ENCODE results near the gene OLFM2.

GRCh38 chr19:9806803-9807202 is 129.5 kb downstream of the OLFM2 start:
- TF ChIP-seq CTCF (IDR thresholded peaks at IDR 0.05): no peak
- TF ChIP-seq POLR2A (IDR thresholded peaks at IDR 0.05): no peak
